K562 (cell line): Measurements from ENCODE around the gene TEKT2.

Experiments
- FOXJ3 ChIP-seq: sonication (generic); formaldehyde crosslinking; IDR thresholded peaks from 2 replicates; pipeline ENCODE4 v1.4.0; 2020; ENCODE audit warnings: mild to moderate bottlenecking, missing genetic modification reagents
- SAP30 ChIP-seq: fragments of 200-600 bp; sonication (generic); IDR thresholded peaks from 2 replicates; pipeline ENCODE4 v1.6.1; 2012; ENCODE audit warnings: borderline replicate concordance, low read depth, mild to moderate bottlenecking, moderate library complexity, low read length, control low read depth, inconsistent platforms; ENCODE audit not compliant: insufficient read depth, poor library complexity, severe bottlenecking
- ZFP30 ChIP-seq: fragments of 250-450 bp; sonication (Bioruptor Pico); IDR thresholded peaks from 2 replicates; pipeline ENCODE4 v1.8.0; 2022; ENCODE audit warnings: moderate library complexity, mild to moderate bottlenecking, inconsistent platforms, borderline replicate concordance
- TF ChIP-seq, protein P1 (sequence below), 3 experiments: IDR thresholded peaks in 2 of 3; conservative IDR thresholded peaks in 1 of 3; 2 replicates each; pipeline ENCODE4 v1.5.1; 2011 to 2012; ENCODE audit warnings: low read length in 3 of 3, mild to moderate bottlenecking in 3 of 3, control low read depth in 2 of 3, improper control_type of control experiment in 1 of 3, inconsistent platforms in 1 of 3, low read depth in 1 of 3, mixed read lengths in 1 of 3, moderate library complexity in 1 of 3; ENCODE audit not compliant: insufficient read depth in 2 of 3

DNA sequence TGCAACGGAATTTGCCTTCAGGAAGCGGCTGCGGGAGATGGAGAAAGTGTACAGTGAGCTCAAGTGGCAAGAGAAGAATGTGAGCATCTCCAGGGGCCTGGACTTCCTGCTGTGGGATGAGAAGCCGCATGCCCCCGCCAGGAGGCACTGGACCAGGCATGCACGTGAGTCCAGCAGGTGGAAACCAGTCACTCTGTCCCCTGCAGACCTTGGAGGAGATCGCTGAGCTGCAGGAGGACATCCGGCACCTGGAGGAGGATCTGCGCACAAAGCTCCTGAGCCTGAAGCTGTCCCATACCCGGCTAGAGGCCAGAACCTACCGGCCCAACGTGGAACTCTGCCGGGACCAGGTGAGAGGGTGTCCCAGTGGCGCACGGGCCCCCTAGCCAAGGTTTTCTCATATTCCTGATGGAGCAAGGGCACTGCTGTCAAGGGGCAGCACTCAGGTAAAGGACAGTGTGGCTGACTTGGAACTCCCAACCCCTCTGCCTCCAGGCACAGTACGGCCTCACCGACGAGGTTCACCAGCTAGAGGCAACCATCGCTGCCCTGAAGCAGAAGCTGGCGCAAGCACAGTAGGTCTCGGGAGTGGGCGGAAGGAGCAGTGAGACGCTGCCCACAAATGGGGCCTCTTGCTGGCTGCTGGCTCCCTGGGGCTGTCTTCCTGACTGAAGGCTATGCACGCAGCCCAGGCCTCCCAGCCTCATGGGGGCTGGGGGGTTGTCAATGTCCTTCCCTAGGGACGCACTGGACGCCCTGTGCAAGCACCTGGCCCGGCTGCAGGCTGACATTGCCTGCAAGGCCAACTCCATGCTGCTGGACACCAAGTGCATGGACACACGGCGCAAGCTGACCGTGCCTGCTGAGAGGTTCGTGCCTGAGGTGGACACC is 3.6 kb downstream of the TEKT2 start:
- TF ChIP-seq ZFP30 (CRISPR knock-in tag) (no peak), SAP30 (no peak), FOXJ3 (CRISPR knock-in tag) (no peak)
- TF ChIP-seq, protein P1, sequence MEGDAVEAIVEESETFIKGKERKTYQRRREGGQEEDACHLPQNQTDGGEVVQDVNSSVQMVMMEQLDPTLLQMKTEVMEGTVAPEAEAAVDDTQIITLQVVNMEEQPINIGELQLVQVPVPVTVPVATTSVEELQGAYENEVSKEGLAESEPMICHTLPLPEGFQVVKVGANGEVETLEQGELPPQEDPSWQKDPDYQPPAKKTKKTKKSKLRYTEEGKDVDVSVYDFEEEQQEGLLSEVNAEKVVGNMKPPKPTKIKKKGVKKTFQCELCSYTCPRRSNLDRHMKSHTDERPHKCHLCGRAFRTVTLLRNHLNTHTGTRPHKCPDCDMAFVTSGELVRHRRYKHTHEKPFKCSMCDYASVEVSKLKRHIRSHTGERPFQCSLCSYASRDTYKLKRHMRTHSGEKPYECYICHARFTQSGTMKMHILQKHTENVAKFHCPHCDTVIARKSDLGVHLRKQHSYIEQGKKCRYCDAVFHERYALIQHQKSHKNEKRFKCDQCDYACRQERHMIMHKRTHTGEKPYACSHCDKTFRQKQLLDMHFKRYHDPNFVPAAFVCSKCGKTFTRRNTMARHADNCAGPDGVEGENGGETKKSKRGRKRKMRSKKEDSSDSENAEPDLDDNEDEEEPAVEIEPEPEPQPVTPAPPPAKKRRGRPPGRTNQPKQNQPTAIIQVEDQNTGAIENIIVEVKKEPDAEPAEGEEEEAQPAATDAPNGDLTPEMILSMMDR (IDR thresholded peaks at IDR 0.05 in 2 of 3, conservative IDR thresholded peaks at IDR 0.05 in 1 of 3; ENCODE audit: insufficient read depth in 2 of 3, low read depth in 1 of 3, low read length in 3 of 3) = peak; percentile 28 to 72 (median 37); a peak in 4 of 6 replicates
